Panc1 (cell line): ENCODE data around the gene INF2.

Experiments
- CTCF ChIP-seq: fragments of 450-650 bp; IDR thresholded peaks from 2 replicates; pipeline ENCODE4 v1.5.1; 2017; ENCODE audit warnings: mild to moderate bottlenecking
- REST ChIP-seq, 2 experiments: IDR thresholded peaks; 2 replicates each; pipeline ENCODE4 v1.6.1; 2011 to 2012; ENCODE audit warnings: low read depth in 2 of 2, control low read depth in 1 of 2, low read length in 1 of 2, mild to moderate bottlenecking in 1 of 2, moderate library complexity in 1 of 2; ENCODE audit not compliant: insufficient read depth in 1 of 2
- SIN3A ChIP-seq: IDR thresholded peaks from 2 replicates; pipeline ENCODE4 v1.6.1; 2012; ENCODE audit warnings: low read depth, mild to moderate bottlenecking, low read length, moderate library complexity, borderline replicate concordance; ENCODE audit not compliant: insufficient read depth
- TCF7L2 ChIP-seq: IDR thresholded peaks from 2 replicates; pipeline ENCODE4 v1.6.1; 2011; ENCODE audit warnings: mild to moderate bottlenecking, low read depth, low read length, inconsistent platforms

DNA sequence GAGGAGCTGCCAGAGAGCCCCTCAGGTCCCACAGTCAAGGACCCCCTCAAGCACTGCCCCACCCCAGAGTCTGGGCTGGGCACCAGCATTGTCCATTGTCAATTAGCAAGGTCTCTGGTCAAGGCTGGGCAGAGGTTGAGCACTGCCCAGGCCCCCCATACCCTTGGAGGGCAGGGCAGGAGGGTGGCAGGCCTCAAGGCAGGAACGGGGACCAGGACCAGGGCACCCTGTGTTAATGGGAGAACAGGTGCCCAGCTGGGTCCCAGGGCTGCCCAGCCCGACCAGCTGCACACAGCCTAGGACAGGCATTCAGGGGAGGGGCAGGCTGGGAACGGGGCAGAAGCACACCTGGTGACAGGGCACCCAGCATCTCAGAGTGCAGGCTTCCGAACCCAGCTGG, 82.0 kb downstream of the INF2 start:
- TF ChIP-seq CTCF, result no peak
- TF ChIP-seq REST (IDR thresholded peaks at IDR 0.05; ENCODE audit: insufficient read depth in 1 of 2, low read depth in 2 of 2, low read length in 1 of 2), result no peak
- TF ChIP-seq TCF7L2, result no peak
- no peak for TF ChIP-seq SIN3A
